A549 (cell line): Measurements from ENCODE around the gene NAV2.

Source experiments
- CEBPB ChIP-seq, 2 experiments: fragments of >200 bp in 1 of 2; sonication (Bioruptor Twin) in 1 of 2; formaldehyde crosslinking in 1 of 2; IDR thresholded peaks; 2 replicates each; pipeline ENCODE4 v1.6.1; 2012 to 2016
- POLR2A ChIP-seq: IDR thresholded peaks from 2 replicates; pipeline ENCODE4 v1.6.1; 2012; ENCODE audit warnings: mild to moderate bottlenecking, low read length
- RAD21 ChIP-seq, 2 experiments: fragments of >200 bp in 1 of 2; sonication (Bioruptor Twin) in 1 of 2; formaldehyde crosslinking in 1 of 2; IDR thresholded peaks in 1 of 2; conservative IDR thresholded peaks in 1 of 2; 2 replicates in 1 of 2; 3 replicates in 1 of 2; pipeline ENCODE4 v1.6.1; 2012 to 2018; ENCODE audit warnings: inconsistent platforms in 1 of 2
- TF ChIP-seq, protein P1 (sequence below): fragments of 200-600 bp; sonication (generic); IDR thresholded peaks from 2 replicates; pipeline ENCODE4 v1.6.1; 2016; ENCODE audit warnings: antibody characterized with exemption, mild to moderate bottlenecking, moderate library complexity
- TF ChIP-seq, protein P2 (sequence below): fragments of >200 bp; sonication (Bioruptor Twin); formaldehyde crosslinking; IDR thresholded peaks from 3 replicates; pipeline ENCODE4 v1.5.1; 2016

DNA sequence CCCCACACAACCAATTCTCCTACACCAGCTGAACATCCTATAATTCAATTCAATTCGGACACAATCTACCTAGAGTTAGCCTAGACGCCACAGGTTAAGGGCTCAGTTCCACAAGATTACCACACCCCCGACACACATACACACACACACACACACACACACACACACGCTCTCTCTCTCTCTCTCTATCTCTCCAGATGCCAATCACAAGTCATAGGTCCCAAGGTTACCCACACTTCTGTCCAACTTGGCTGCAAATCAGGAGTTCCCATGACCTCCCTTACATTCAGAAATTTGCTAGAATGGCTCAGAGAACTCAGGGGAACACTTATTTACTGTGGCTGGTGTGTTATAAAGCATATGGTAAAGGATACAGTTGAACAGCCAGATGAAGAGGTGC lies 243.6 kb downstream of the NAV2 start:
- TF ChIP-seq CEBPB (IDR thresholded peaks at IDR 0.05): no peak
- no peak for TF ChIP-seq RAD21 (conservative IDR thresholded peaks at IDR 0.05 in 1 of 2, IDR thresholded peaks at IDR 0.05 in 1 of 2)
- TF ChIP-seq POLR2A: no peak
- TF ChIP-seq, protein P1, sequence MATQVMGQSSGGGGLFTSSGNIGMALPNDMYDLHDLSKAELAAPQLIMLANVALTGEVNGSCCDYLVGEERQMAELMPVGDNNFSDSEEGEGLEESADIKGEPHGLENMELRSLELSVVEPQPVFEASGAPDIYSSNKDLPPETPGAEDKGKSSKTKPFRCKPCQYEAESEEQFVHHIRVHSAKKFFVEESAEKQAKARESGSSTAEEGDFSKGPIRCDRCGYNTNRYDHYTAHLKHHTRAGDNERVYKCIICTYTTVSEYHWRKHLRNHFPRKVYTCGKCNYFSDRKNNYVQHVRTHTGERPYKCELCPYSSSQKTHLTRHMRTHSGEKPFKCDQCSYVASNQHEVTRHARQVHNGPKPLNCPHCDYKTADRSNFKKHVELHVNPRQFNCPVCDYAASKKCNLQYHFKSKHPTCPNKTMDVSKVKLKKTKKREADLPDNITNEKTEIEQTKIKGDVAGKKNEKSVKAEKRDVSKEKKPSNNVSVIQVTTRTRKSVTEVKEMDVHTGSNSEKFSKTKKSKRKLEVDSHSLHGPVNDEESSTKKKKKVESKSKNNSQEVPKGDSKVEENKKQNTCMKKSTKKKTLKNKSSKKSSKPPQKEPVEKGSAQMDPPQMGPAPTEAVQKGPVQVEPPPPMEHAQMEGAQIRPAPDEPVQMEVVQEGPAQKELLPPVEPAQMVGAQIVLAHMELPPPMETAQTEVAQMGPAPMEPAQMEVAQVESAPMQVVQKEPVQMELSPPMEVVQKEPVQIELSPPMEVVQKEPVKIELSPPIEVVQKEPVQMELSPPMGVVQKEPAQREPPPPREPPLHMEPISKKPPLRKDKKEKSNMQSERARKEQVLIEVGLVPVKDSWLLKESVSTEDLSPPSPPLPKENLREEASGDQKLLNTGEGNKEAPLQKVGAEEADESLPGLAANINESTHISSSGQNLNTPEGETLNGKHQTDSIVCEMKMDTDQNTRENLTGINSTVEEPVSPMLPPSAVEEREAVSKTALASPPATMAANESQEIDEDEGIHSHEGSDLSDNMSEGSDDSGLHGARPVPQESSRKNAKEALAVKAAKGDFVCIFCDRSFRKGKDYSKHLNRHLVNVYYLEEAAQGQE: no peak
- TF ChIP-seq, protein P2, sequence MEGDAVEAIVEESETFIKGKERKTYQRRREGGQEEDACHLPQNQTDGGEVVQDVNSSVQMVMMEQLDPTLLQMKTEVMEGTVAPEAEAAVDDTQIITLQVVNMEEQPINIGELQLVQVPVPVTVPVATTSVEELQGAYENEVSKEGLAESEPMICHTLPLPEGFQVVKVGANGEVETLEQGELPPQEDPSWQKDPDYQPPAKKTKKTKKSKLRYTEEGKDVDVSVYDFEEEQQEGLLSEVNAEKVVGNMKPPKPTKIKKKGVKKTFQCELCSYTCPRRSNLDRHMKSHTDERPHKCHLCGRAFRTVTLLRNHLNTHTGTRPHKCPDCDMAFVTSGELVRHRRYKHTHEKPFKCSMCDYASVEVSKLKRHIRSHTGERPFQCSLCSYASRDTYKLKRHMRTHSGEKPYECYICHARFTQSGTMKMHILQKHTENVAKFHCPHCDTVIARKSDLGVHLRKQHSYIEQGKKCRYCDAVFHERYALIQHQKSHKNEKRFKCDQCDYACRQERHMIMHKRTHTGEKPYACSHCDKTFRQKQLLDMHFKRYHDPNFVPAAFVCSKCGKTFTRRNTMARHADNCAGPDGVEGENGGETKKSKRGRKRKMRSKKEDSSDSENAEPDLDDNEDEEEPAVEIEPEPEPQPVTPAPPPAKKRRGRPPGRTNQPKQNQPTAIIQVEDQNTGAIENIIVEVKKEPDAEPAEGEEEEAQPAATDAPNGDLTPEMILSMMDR: no peak
